Uterus (tissue), 2 donors: ENCODE data around the gene TRMT10A.

Source experiments
- CTCF ChIP-seq, 4 experiments: fragments of 200-600 bp in 2 of 4; fragments of 450-650 bp in 2 of 4; sonication (generic) in 2 of 4; IDR thresholded peaks; one replicate each; pipeline ENCODE4 v1.5.1; 2016 to 2019; ENCODE audit warnings: antibody characterized with exemption in 4 of 4, mild to moderate bottlenecking in 2 of 4, moderate library complexity in 1 of 4
- POLR2A ChIP-seq, 2 donors: fragments of 450-650 bp; IDR thresholded peaks; one replicate each; pipeline ENCODE4 v1.6.1; 2016; ENCODE audit warnings: antibody characterized with exemption in 2 of 2, mild to moderate bottlenecking in 1 of 2, moderate library complexity in 1 of 2

DNA sequence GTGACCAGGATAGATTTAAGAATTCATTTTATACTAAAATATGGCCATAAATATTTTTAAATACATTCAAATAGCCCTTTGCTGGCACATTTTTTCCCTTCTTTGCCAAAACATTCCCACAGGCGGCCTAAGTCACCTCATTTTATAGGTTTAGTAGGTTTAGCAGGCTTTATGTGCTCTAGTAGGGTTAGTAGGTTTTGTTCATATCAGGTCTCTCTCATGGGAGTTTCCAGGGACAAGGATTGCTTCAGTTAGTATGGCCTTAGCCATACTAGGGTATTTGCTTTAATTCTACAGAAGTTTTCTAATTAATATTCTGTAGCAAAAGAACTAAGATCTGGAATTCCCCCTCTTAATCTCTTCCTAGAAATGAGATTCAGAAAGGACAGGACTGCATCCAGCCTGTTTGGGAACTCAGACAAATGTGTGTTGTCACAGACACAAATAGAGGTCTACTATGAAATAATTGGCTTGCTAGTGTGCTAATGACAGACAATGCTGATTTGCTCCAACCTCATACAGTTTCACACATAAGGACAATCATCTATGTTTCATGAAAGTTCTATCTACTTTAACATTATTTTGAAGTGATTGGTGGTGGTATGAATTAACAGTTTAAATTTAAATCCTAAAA lies 10.0 kb upstream of the TRMT10A start:
- TF ChIP-seq POLR2A (IDR thresholded peaks at IDR 0.05) (no peak), CTCF (IDR thresholded peaks at IDR 0.05) (no peak)
